ENCODE results near the gene BICD2.

DNA sequence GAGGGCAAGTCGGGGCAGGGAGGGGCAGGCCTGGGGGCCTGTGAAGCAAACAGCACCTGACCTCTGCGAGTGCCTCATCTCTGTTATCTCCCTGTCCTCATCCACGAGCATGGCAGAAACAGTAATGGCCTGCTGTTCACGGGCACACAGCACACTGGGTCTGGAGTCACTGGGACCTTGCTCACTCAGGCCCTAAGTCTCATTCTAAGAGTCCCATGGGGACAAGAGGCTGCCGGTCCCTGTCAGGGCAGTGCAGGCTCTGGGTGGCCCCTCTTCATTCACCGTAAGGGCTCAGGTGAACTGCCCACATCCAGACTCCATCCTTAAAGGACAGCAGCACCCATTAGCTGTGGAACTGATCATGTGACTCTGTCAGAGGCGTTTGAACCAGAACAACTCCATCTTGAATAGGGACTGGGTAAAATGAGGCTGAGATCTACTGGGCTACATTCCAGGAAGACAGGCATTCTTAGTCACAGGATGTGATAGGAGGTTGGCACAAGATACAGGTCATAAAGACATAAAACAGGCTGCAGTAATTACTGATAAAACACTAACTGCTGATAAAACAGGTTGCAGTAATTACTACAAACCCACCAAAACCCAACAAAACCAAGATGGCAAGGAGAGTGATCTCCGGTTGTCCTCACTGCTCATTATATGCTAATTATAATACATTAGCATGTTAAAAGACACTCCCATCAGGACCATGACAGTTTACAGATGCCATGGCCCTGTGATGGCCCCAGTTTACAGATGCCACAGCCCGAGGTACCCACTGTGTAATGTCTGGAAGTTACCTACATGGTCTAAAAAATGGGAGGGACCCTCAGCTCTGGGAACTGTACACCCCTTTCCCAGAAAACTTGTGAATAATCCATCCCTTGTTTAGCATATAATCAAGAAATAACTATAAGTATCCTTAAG is 28.7 kb downstream of the BICD2 start:
- TF ChIP-seq, protein P1, sequence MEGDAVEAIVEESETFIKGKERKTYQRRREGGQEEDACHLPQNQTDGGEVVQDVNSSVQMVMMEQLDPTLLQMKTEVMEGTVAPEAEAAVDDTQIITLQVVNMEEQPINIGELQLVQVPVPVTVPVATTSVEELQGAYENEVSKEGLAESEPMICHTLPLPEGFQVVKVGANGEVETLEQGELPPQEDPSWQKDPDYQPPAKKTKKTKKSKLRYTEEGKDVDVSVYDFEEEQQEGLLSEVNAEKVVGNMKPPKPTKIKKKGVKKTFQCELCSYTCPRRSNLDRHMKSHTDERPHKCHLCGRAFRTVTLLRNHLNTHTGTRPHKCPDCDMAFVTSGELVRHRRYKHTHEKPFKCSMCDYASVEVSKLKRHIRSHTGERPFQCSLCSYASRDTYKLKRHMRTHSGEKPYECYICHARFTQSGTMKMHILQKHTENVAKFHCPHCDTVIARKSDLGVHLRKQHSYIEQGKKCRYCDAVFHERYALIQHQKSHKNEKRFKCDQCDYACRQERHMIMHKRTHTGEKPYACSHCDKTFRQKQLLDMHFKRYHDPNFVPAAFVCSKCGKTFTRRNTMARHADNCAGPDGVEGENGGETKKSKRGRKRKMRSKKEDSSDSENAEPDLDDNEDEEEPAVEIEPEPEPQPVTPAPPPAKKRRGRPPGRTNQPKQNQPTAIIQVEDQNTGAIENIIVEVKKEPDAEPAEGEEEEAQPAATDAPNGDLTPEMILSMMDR (conservative IDR thresholded peaks at IDR 0.05 in 1 of 2, IDR thresholded peaks at IDR 0.05 in 1 of 2; ENCODE audit: low read depth in 1 of 2, low read length in 2 of 2): no peak
- TF ChIP-seq EZH2 (IDR thresholded peaks at IDR 0.05; ENCODE audit: low read length, missing control alignments): no peak
